Measurements from ENCODE around the gene RNF214. TPM values are rescaled to one million over a fixed set of nuclear protein-coding genes. Genes with fewer than 3 reads are reported as not detected.

Gene RNF214
- total RNA-seq, 1 donor from 2014 or later: 37.1 TPM

- H3K27ac Mint-ChIP-seq (ENCODE audit: unreplicated experiment): no peak overlapping the region
- no peak overlapping the region for H3K4me3 Mint-ChIP-seq (ENCODE audit: unreplicated experiment)
- no peaks in the 10 kb centered on the region for H3K4me1 Mint-ChIP-seq (ENCODE audit: unreplicated experiment)
- TF ChIP-seq CTCF (IDR thresholded peaks at IDR 0.05; ENCODE audit: unreplicated experiment): no peak
- H3K27me3 Mint-ChIP-seq (ENCODE audit: unreplicated experiment): peaks cover 2% of the 10 kb centered on the region
- H3K36me3 Mint-ChIP-seq (ENCODE audit: low read depth, unreplicated experiment): peaks cover 35% of the 10 kb centered on the region
- DNase-seq (ENCODE audit: low spot score): no peak
- H3K9me3 Mint-ChIP-seq (ENCODE audit: unreplicated experiment): no peaks in the 10 kb centered on the region
These were observed 19.6 kb upstream of the RNF214 start for GRCh38 chr11:117212697-117213355.

- DNase-seq (ENCODE audit: low spot score): no peak
- Mint-ChIP-seq H3K4me3 (ENCODE audit: unreplicated experiment) (peak overlapping the region; percentile 80), H3K27ac (ENCODE audit: unreplicated experiment) (peak overlapping the region; percentile 67), H3K4me1 (ENCODE audit: unreplicated experiment) (peaks cover 9% of the 10 kb centered on the region), H3K27me3 (ENCODE audit: unreplicated experiment) (peaks cover 2% of the 10 kb centered on the region), H3K9me3 (ENCODE audit: unreplicated experiment) (no peaks in the 10 kb centered on the region), H3K36me3 (ENCODE audit: low read depth, unreplicated experiment) (peaks cover 42% of the 10 kb centered on the region)
- no peak for TF ChIP-seq CTCF (IDR thresholded peaks at IDR 0.05; ENCODE audit: unreplicated experiment)
These were observed 17.9 kb upstream of the RNF214 start for GRCh38 chr11:117214404-117215110.

- H3K4me1 Mint-ChIP-seq (ENCODE audit: unreplicated experiment): peaks cover 12% of the 10 kb centered on the region
- H3K9me3 Mint-ChIP-seq (ENCODE audit: unreplicated experiment): no peaks in the 10 kb centered on the region
- DNase-seq (ENCODE audit: low spot score): no peak
- peak overlapping the region; percentile 61 for H3K27ac Mint-ChIP-seq (ENCODE audit: unreplicated experiment)
- H3K4me3 Mint-ChIP-seq (ENCODE audit: unreplicated experiment): peak overlapping the region; percentile 56
- TF ChIP-seq CTCF (IDR thresholded peaks at IDR 0.05; ENCODE audit: unreplicated experiment): no peak
- H3K27me3 Mint-ChIP-seq (ENCODE audit: unreplicated experiment): peaks cover 2% of the 10 kb centered on the region
- peaks cover 49% of the 10 kb centered on the region for H3K36me3 Mint-ChIP-seq (ENCODE audit: low read depth, unreplicated experiment)
These were observed 15.1 kb upstream of the RNF214 start for GRCh38 chr11:117217141-117218084.

- DNase-seq (ENCODE audit: low spot score): no peak
- peaks cover 2% of the 10 kb centered on the region for H3K27me3 Mint-ChIP-seq (ENCODE audit: unreplicated experiment)
- H3K4me3 Mint-ChIP-seq (ENCODE audit: unreplicated experiment): peak overlapping the region; percentile 68
- H3K27ac Mint-ChIP-seq (ENCODE audit: unreplicated experiment): peak overlapping the region; percentile 9
- H3K4me1 Mint-ChIP-seq (ENCODE audit: unreplicated experiment): peaks cover 12% of the 10 kb centered on the region
- no peaks in the 10 kb centered on the region for H3K9me3 Mint-ChIP-seq (ENCODE audit: unreplicated experiment)
- H3K36me3 Mint-ChIP-seq (ENCODE audit: low read depth, unreplicated experiment): peaks cover 44% of the 10 kb centered on the region
- TF ChIP-seq CTCF (IDR thresholded peaks at IDR 0.05; ENCODE audit: unreplicated experiment): no peak
These were observed 14.1 kb upstream of the RNF214 start for GRCh38 chr11:117218133-117218915.

All from endothelial cell (in vitro differentiated cells).